Stimulated activated CD8-positive, alpha-beta memory T cell treated with anti-CD3 and anti-CD28 coated beads, Interleukin-12 subunit alpha, Interleukin-12 subunit beta, amount 100 ng/mL, for 1 hour (primary cell): ENCODE results near the gene WDFY4.

Source experiments
- DNase-seq: peaks from one replicate; pipeline ENCODE4 v3.0.0-alpha.2; 2020; ENCODE audit warnings: low read depth

Gene WDFY4

GRCh38 chr10:48794074-48794473 is 109.4 kb downstream of the WDFY4 start:
- DNase-seq = no peak

GRCh38 chr10:48796713-48797245 is 112.1 kb downstream of the WDFY4 start:
- DNase-seq = no peak

GRCh38 chr10:48797830-48798229 is 113.2 kb downstream of the WDFY4 start:
- DNase-seq = no peak

GRCh38 chr10:48798481-48799254 is 114.0 kb downstream of the WDFY4 start:
- no peak for DNase-seq

- no peak for DNase-seq
These were observed 114.8 kb downstream of the WDFY4 start for GRCh38 chr10:48799341-48800006.

- no peak for DNase-seq
These were observed 115.5 kb downstream of the WDFY4 start for GRCh38 chr10:48800007-48800675.

- DNase-seq = no peak
These were observed 116.3 kb downstream of the WDFY4 start for GRCh38 chr10:48801001-48801421.

- DNase-seq = no peak
These were observed 118.0 kb downstream of the WDFY4 start for GRCh38 chr10:48802611-48803071.

- no peak for DNase-seq
These were observed 119.3 kb downstream of the WDFY4 start for GRCh38 chr10:48803801-48804584.

GRCh38 chr10:48804740-48805182 is 120.1 kb downstream of the WDFY4 start:
- no peak for DNase-seq

- DNase-seq = no peak
These were observed 120.7 kb downstream of the WDFY4 start for GRCh38 chr10:48805411-48805810.

GRCh38 chr10:48805848-48806247 is 121.2 kb downstream of the WDFY4 start:
- no peak for DNase-seq

- no peak for DNase-seq
These were observed 121.7 kb downstream of the WDFY4 start for GRCh38 chr10:48806342-48806741.

GRCh38 chr10:48807791-48808470 is 123.3 kb downstream of the WDFY4 start:
- no peak for DNase-seq

- no peak for DNase-seq
These were observed 124.6 kb downstream of the WDFY4 start for GRCh38 chr10:48809261-48809660.

GRCh38 chr10:48811461-48811860 is 126.8 kb downstream of the WDFY4 start:
- DNase-seq = no peak

GRCh38 chr10:48811917-48812316 is 127.2 kb downstream of the WDFY4 start:
- no peak for DNase-seq

GRCh38 chr10:48813291-48813690 is 128.6 kb downstream of the WDFY4 start:
- DNase-seq = no peak

- no peak for DNase-seq
These were observed 129.2 kb downstream of the WDFY4 start for GRCh38 chr10:48813825-48814224.

- no peak for DNase-seq
These were observed 130.3 kb downstream of the WDFY4 start for GRCh38 chr10:48814933-48815332.

- DNase-seq = no peak
These were observed 132.5 kb downstream of the WDFY4 start for GRCh38 chr10:48817141-48817540.
